ENCODE data around the gene PRELID3B. TPM values are rescaled to one million over a fixed set of nuclear protein-coding genes. Genes with fewer than 3 reads are reported as not detected.

Gene PRELID3B
- total and polyA plus RNA-seq, 2 of the 8 experiments (the other 6 are each of a cell fraction or from before 2014, with no cell fraction given), result 8.1 to 50.5 TPM

- Histone ChIP-seq H3K79me2 (ENCODE audit: control insufficient read depth in 1 of 2, insufficient read depth in 2 of 2, low read length in 2 of 2) (peaks cover 0 to 25% of the 10 kb centered on the region in 2 experiments; a peak in 2 of 4 replicates), H3K36me3 (ENCODE audit: control insufficient read depth in 2 of 4, insufficient read depth in 4 of 4, low read length in 3 of 4) (peaks cover 33 to 67% (median 58%) of the 10 kb centered on the region in 4 experiments), H2AK5ac (ENCODE audit: low read depth, low read length) (no peak overlapping the region), H4K5ac (ENCODE audit: insufficient read length, low read depth, low read length) (no peak overlapping the region), H3K23ac (ENCODE audit: insufficient read length) (no peak overlapping the region), H3K4me3 (ENCODE audit: extremely low read depth in 1 of 4, insufficient read depth in 2 of 4, low read depth in 3 of 4, low read length in 4 of 4) (no peak overlapping the region), H2BK20ac (ENCODE audit: low read length) (no peak overlapping the region), H2BK15ac (ENCODE audit: low read length) (no peak overlapping the region), H2BK12ac (ENCODE audit: low read depth, low read length) (no peak overlapping the region), H3K4me1 (replicated peaks in 1 of 4; ENCODE audit: control insufficient read depth in 3 of 4, insufficient read depth in 4 of 4, low read length in 3 of 4) (no peaks in the 10 kb centered on the region), H4K8ac (ENCODE audit: extremely low read depth, insufficient read depth, low read length) (no peak overlapping the region), H3K27ac (ENCODE audit: low read depth, low read length) (no peak overlapping the region), H3K9me3 (ENCODE audit: insufficient read depth in 2 of 2, low read depth in 1 of 2, low read length in 1 of 2) (no peaks in the 10 kb centered on the region), H3K79me1 (ENCODE audit: low read depth, low read length) (peaks cover 11% of the 10 kb centered on the region), H3K4me2 (ENCODE audit: insufficient read depth in 1 of 2, low read depth in 2 of 2, low read length in 2 of 2) (no peak overlapping the region), H3K27me3 (replicated peaks in 1 of 4; ENCODE audit: control insufficient read depth in 3 of 4, extremely low read depth in 1 of 4, insufficient read depth in 3 of 4, low read length in 3 of 4) (no peaks in the 10 kb centered on the region), H4K20me1 (replicated peaks in 1 of 2; ENCODE audit: control insufficient read depth in 1 of 2, insufficient read depth in 2 of 2, low read length in 2 of 2) (peaks cover 2 to 17% of the 10 kb centered on the region in 2 experiments), H3K14ac (ENCODE audit: insufficient read length) (no peak overlapping the region), H2AFZ (ENCODE audit: low read length) (no peak overlapping the region), H2BK120ac (replicated peaks; ENCODE audit: low read depth, low read length) (no peak overlapping the region), H3K4ac (replicated peaks; ENCODE audit: insufficient read length, low read depth, low read length) (no peak overlapping the region), H2BK5ac (ENCODE audit: low read depth, low read length) (no peak overlapping the region), H3K23me2 (ENCODE audit: low read depth, low read length) (no peaks in the 10 kb centered on the region), H3K9ac (replicated peaks in 1 of 4; ENCODE audit: extremely low read depth in 1 of 4, low read depth in 3 of 4, low read length in 3 of 4) (no peak overlapping the region), H4K91ac (replicated peaks; ENCODE audit: insufficient read length, low read length) (no peak overlapping the region), H3K56ac (replicated peaks; ENCODE audit: insufficient read length, low read depth, low read length) (no peak overlapping the region), H3K18ac (ENCODE audit: extremely low read depth, low read length) (no peak overlapping the region)
- no peak for FAIRE-seq
- DNase-seq (ENCODE audit: low read depth in 1 of 2, low spot score in 2 of 2), result no peak
- WGBS, 2 experiments (ENCODE audit: extremely low coverage in 1 of 2, insufficient coverage in 1 of 2, insufficient read length in 1 of 2, insufficient replicate concordance in 2 of 2, low coverage in 1 of 2, low lambda C conversion rate in 2 of 2, missing lambda C conversion rate in 1 of 2), result 81% methylated on average over 6 of the region's 6 CpGs; no CpG with 5 or more reads in 1 of the 2 experiments
- TF ChIP-seq SP1 (IDR thresholded peaks at IDR 0.05; ENCODE audit: low read depth, low read length), result no peak
- TF ChIP-seq CTBP2 (IDR thresholded peaks at IDR 0.05; ENCODE audit: borderline replicate concordance, insufficient read depth, insufficient read length, low read length), result no peak
- no peak for TF ChIP-seq TEAD4 (IDR thresholded peaks at IDR 0.05; ENCODE audit: low read depth, low read length)
- TF ChIP-seq CTCF (IDR thresholded peaks at IDR 0.05; ENCODE audit: control extremely low read depth in 1 of 3, insufficient read depth in 1 of 3, low read depth in 1 of 3, low read length in 3 of 3), result no peak
- no peak for TF ChIP-seq SIX5 (IDR thresholded peaks at IDR 0.05; ENCODE audit: low read depth, low read length)
- ChIA-PET POLR2A (ENCODE audit: partially characterized antibody) (interaction anchor here (0.8 to 1.2 kb wide), 2 partner anchors 8 to 9 kb away, joined by 4 read pairs; partner anchors contain the start of gene NELFCD), CTCF (ENCODE audit: partially characterized antibody) (interaction anchor here (0.6 kb wide), 1 partner anchor 10 kb away, joined by 3 read pairs; no protein-coding TSS in a partner anchor)
Observed at GRCh38 chr20:58988565-58988882, 54.1 kb downstream of the PRELID3B start.
